Gastrocnemius medialis (tissue), 4 donors: ENCODE data around the gene NTNG2. TPM values are rescaled to one million over a fixed set of nuclear protein-coding genes. Genes with fewer than 3 reads are reported as not detected.

Experiments
- ATAC-seq, 2 donors: fragments of 150-250 bp; one replicate each; pipeline ENCODE4 v1.9.1; 2016
- DNase-seq, 2 donors: peaks; one replicate each; pipeline ENCODE4 v3.0.0-alpha.2; 2019
- H3K27ac ChIP-seq, 4 donors: fragments of 200-600 bp; sonication (generic); 1 replicate in 1 of 4; 2 replicates in 3 of 4; pipeline ENCODE4 v1.5.1; 2016 to 2018; ENCODE audit warnings: mild to moderate bottlenecking in 2 of 4, moderate library complexity in 1 of 4
- H3K27me3 ChIP-seq, 3 donors: fragments of 200-600 bp; sonication (generic) in 2 of 3; 1 replicate in 1 of 3; 2 replicates in 2 of 3; pipeline versions ENCODE4 v1.5.1 to v1.6.0; 2016 to 2019; ENCODE audit warnings: mild to moderate bottlenecking in 1 of 3, moderate library complexity in 1 of 3
- H3K36me3 ChIP-seq, 2 donors: fragments of 200-600 bp; sonication (generic) in 1 of 2; one replicate each; pipeline ENCODE4 v1.5.1; 2017 to 2018
- H3K4me1 ChIP-seq, 2 donors: fragments of 200-600 bp; sonication (generic) in 1 of 2; one replicate each; pipeline ENCODE4 v1.5.1; 2016 to 2017; ENCODE audit warnings: mild to moderate bottlenecking in 2 of 2
- H3K4me3 ChIP-seq, 4 donors: fragments of 200-600 bp; sonication (generic) in 3 of 4; 1 replicate in 1 of 4; 2 replicates in 3 of 4; pipeline ENCODE4 v1.5.1; 2016 to 2019; ENCODE audit warnings: mild to moderate bottlenecking in 2 of 4
- H3K9me3 ChIP-seq, 3 donors: fragments of 200-600 bp; sonication (generic) in 2 of 3; 1 replicate in 1 of 3; 2 replicates in 2 of 3; pipeline ENCODE4 v1.5.1; 2016 to 2019
- CTCF ChIP-seq, 5 experiments: fragments of 450-650 bp in 3 of 5; fragments of 200-600 bp in 2 of 5; sonication (generic) in 2 of 5; IDR thresholded peaks in 4 of 5; conservative IDR thresholded peaks in 1 of 5; 1 replicate in 4 of 5; 2 replicates in 1 of 5; pipeline ENCODE4 v1.5.1; 2016 to 2019; ENCODE audit warnings: antibody characterized with exemption in 5 of 5, mild to moderate bottlenecking in 3 of 5, moderate library complexity in 3 of 5
- POLR2A ChIP-seq, 2 donors: fragments of 450-650 bp; IDR thresholded peaks; one replicate each; pipeline ENCODE4 v1.6.1; 2017; ENCODE audit warnings: antibody characterized with exemption in 2 of 2, mild to moderate bottlenecking in 2 of 2, moderate library complexity in 2 of 2
- in situ Hi-C, 4 donors: fragments of 200-750 bp; cut with MboI; loops; one replicate each; pipeline versions ENCODE4 v1.15.0 to v1.8.0; 2017; ENCODE audit warnings: low sequenced_read_pairs in 4 of 4
- intact Hi-C: fragments of 100-400 bp; cut with DNase I; formaldehyde crosslinking; loops from one replicate; pipeline ENCODE4 v1.15.1; 2023; ENCODE audit warnings: low total_unique reads
- total RNA-seq, 4 donors: library from RNA; depleted of rRNA; stranded (reverse); fragments of >200 nt; gene quantifications; one replicate each; pipeline versions ENCODE4 v1.1.0 to v1.2.3, GENCODE V29; 2016

NTNG2 gene
- total RNA-seq, 4 donors from 2014 or later: 0.15 to 0.61 (median 0.19) TPM

GRCh38 chr9:132216861-132217619, 55.2 kb downstream of the NTNG2 start:
- intact Hi-C loops (no loop called here), in situ Hi-C loops (no loop called here)
- Histone ChIP-seq H3K9me3 (no peaks in the 10 kb centered on the region), H3K4me3 (no peak overlapping the region), H3K4me1 (peaks cover 10 to 14% of the 10 kb centered on the region in 2 donors), H3K27ac (no peak overlapping the region), H3K27me3 (no peaks in the 10 kb centered on the region), H3K36me3 (no peaks in the 10 kb centered on the region)
- ATAC-seq (no peak), DNase-seq (no peak)
- TF ChIP-seq POLR2A (IDR thresholded peaks at IDR 0.05): no peak
- no peak for TF ChIP-seq CTCF (IDR thresholded peaks at IDR 0.05 in 4 of 5, conservative IDR thresholded peaks at IDR 0.05 in 1 of 5)

GRCh38 chr9:132218208-132218607, 56.4 kb downstream of the NTNG2 start:
- Histone ChIP-seq H3K36me3 (no peaks in the 10 kb centered on the region), H3K27me3 (no peaks in the 10 kb centered on the region), H3K9me3 (no peaks in the 10 kb centered on the region), H3K4me1 (peaks cover 10 to 14% of the 10 kb centered on the region in 2 donors), H3K27ac (no peak overlapping the region), H3K4me3 (no peak overlapping the region)
- intact Hi-C loops: no loop called here
- no peak for ATAC-seq
- TF ChIP-seq POLR2A (IDR thresholded peaks at IDR 0.05) (no peak), CTCF (IDR thresholded peaks at IDR 0.05 in 4 of 5, conservative IDR thresholded peaks at IDR 0.05 in 1 of 5) (no peak)
- DNase-seq: no peak
- in situ Hi-C loops: no loop called here

- DNase-seq (no peak), ATAC-seq (no peak)
- no peak overlapping the region for H3K4me3 ChIP-seq
- in situ Hi-C loops (no loop called here), intact Hi-C loops (no loop called here)
- TF ChIP-seq CTCF (IDR thresholded peaks at IDR 0.05 in 4 of 5, conservative IDR thresholded peaks at IDR 0.05 in 1 of 5) (no peak), POLR2A (IDR thresholded peaks at IDR 0.05) (no peak)
- peaks cover 0 to 4% of the 10 kb centered on the region in 2 donors for H3K4me1 ChIP-seq
- H3K27me3 ChIP-seq: no peaks in the 10 kb centered on the region
- H3K27ac ChIP-seq: no peak overlapping the region
- no peaks in the 10 kb centered on the region for H3K9me3 ChIP-seq
- no peaks in the 10 kb centered on the region for H3K36me3 ChIP-seq
These were observed 60.1 kb downstream of the NTNG2 start for GRCh38 chr9:132221941-132222340.

- Histone ChIP-seq H3K27ac (no peak overlapping the region), H3K27me3 (no peaks in the 10 kb centered on the region), H3K9me3 (no peaks in the 10 kb centered on the region), H3K4me1 (no peaks in the 10 kb centered on the region), H3K36me3 (no peaks in the 10 kb centered on the region), H3K4me3 (no peak overlapping the region)
- no peak for TF ChIP-seq POLR2A (IDR thresholded peaks at IDR 0.05)
- TF ChIP-seq CTCF (IDR thresholded peaks at IDR 0.05 in 4 of 5, conservative IDR thresholded peaks at IDR 0.05 in 1 of 5): no peak
- no peak for DNase-seq
- intact Hi-C loops (no loop called here), in situ Hi-C loops (no loop called here)
- ATAC-seq: no peak
These were observed 62.8 kb downstream of the NTNG2 start for GRCh38 chr9:132224645-132225044.
